ENCODE measurements around the gene SLC5A6.

SLC5A6 gene

GRCh38 chr2:27175330-27175729, 36.7 kb downstream of the SLC5A6 start:
- DNase-seq (ENCODE audit: low read depth, low spot score): no peak

DNA sequence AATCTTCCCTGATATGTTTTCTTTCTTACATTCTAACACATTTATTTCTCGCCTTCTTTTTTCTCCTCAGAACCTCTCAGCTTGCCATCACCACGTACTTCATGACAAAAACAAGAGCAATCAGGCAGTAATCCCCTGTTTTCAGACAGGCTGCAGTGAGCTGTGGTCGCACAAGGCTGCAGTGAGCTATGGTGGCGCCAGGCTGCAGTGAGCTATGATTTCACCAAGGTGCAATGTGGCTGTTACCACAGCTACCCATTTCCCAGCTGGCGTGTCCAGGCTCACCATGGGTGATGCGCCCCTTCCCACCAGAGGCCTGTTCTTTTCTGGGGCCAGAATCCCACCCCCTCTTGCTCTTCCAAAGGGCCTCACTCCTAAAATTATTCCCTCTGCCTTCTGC, 37.4 kb downstream of the SLC5A6 start:
- no peak for DNase-seq (ENCODE audit: low read depth, low spot score)

DNA sequence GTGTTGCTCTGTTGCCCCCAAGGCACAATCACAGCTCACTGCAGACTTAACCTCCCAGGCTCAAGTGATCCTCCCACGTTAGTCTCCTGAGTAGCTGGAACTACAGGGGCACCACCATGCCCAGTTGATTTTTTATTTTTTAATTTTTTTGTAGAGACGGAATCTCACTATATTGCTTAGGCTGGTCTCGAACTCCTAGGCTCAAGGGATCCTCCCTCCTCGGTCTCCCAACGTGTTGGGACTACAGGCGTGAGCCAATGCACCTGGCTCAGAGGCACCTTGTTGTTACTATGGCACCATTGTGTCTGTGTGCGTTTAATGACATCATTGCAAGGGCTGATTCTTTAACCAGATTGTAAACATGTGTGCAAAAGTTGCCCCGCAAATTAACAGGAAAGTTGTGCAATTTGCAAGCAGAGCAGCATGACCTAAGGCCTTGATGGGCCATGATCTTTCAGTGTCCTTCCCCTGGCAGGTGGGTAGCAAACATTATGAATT, 40.7 kb downstream of the SLC5A6 start:
- DNase-seq (ENCODE audit: low read depth, low spot score): no peak

- no peak for DNase-seq (ENCODE audit: low read depth, low spot score)
Measured at GRCh38 chr2:27170581-27171337, 41.3 kb downstream of the SLC5A6 start.

DNA sequence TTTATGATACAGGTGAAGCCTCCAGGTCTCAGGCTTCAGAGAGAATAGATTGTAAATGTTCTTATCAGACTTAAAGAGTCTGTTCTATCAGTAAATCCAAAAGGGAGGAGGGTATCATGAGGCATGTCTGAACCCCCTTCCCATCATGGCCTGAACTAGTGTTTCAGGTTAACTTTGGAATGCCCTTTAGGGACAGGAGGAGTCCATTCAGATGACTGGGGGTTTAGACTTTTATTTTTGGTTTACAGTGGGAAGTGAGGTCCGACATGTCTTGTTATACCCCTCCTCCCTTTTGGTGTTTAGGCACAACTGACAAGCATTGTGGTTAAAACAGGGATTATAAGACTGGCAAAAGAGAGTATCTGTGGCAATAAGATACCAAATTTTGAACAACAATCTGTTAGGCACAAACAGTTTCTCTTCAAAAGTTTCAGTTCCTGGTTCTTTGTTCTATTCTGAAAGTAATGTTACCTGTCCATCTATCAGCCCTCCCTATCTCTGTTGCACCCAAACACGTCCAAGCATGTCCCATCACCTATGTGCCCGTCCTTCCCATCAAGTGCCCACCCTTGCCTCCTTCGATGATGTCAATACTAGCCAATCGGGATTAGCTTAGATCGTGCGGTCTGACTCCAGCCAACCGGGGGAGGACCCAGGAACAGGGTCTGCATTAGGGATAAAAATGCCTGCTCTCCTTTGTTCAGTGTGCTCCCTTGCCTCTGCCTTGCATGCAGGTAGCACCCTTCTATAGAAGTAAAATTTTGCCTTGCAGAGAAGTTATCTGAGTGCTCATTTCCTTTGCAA, 46.9 kb downstream of the SLC5A6 start:
- no peak for DNase-seq (ENCODE audit: low read depth, low spot score)

DNA sequence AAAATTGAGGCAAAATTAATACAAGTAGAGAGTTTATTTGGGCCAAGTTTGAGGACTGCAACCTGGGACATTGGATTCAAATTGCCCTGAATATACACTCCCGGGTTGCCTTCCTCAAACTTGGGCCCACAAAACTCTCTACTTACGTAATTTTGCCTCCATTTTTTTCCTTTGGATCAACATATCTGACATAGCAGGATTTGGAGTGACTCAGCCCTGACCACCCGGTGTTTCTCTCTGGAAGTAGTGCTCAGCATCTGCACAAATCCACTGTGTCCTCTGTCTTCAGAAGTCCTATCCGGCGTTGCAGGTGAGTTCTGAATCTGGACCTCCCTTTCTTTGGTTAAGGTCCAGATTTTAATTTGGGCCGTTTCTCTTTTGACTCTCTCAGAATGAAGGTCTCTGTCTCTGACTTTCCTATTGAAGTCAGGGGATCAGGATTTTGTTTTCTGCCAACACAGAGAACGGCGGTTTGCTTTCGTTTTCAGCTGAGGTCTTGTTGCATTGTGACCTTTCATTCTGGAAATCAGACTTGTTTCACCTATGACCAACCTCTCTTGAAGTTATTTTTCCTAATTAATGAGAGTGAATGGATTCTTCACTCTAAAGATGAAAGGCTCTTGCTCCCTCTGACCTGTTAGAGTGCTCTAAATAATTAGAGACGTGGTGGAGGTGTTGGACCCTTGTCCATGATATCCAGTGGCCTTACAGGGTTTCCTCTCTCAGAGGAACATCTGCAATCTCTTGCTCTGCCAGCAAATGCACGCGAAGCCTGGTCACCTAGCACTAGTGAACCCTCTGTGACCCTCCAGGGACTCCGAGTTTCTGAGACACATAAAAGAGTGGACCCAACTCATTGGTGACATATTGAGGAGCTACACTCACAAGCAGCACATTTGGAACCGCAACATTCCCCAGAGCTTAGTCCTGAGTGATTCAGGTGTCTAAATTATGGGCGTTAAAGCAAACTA, 49.6 kb downstream of the SLC5A6 start:
- DNase-seq (ENCODE audit: low read depth, low spot score): no peak

GRCh38 chr2:27160191-27160590, 51.9 kb downstream of the SLC5A6 start:
- DNase-seq (ENCODE audit: low read depth, low spot score): no peak

DNA sequence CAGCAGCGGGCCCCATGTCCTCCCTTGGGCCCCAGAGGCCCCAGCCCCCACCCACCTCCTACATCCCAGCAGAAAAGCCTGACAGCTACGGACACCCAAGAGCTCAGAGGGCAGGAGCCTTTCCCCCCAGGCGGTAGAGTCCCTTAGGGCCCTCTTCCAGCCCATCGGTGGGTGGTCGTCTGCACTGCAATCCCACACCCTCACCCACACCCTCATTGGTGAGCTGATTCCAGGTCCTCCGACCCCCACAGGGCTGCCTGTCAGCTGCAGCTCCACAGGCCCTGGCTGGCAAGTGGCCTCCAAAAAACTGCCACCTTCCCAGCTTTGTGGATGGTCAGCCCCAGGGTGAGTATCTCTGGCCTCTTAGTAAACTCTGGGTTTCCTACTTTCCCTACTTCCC, 52.8 kb downstream of the SLC5A6 start:
- DNase-seq (ENCODE audit: low read depth, low spot score): no peak

- no peak for DNase-seq (ENCODE audit: low read depth, low spot score)
Measured at GRCh38 chr2:27158468-27158867, 53.6 kb downstream of the SLC5A6 start.

DNA sequence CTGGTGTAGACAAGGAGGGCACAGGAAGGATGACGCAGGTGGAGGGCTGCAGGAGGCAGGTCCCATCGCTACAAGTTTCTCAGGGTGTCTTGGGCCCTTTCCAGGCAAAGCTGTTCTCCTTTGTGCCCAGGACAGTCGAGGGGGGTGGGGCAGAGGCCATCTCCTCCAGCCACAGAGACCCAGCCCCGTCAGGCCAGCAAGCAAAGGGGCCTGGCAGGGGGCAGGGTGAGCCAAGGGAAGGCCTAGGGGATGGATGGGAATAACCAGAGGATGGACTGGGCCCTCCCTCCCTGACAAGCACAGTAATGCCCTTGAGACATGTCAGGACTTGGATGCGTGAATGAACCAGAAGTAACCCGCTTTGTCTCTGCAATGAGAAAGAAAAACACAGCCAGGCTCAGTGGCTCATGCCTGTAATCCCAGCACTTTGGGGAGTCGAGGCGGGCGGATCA, 57.0 kb downstream of the SLC5A6 start:
- no peak for DNase-seq (ENCODE audit: low read depth, low spot score)

- no peak for DNase-seq (ENCODE audit: low read depth, low spot score)
Measured at GRCh38 chr2:27154488-27154887, 57.6 kb downstream of the SLC5A6 start.

GRCh38 chr2:27152796-27153464, 59.1 kb downstream of the SLC5A6 start:
- no peak for DNase-seq (ENCODE audit: low read depth, low spot score)

- no peak for DNase-seq (ENCODE audit: low read depth, low spot score)
Measured at GRCh38 chr2:27152102-27152795, 59.8 kb downstream of the SLC5A6 start.

DNA sequence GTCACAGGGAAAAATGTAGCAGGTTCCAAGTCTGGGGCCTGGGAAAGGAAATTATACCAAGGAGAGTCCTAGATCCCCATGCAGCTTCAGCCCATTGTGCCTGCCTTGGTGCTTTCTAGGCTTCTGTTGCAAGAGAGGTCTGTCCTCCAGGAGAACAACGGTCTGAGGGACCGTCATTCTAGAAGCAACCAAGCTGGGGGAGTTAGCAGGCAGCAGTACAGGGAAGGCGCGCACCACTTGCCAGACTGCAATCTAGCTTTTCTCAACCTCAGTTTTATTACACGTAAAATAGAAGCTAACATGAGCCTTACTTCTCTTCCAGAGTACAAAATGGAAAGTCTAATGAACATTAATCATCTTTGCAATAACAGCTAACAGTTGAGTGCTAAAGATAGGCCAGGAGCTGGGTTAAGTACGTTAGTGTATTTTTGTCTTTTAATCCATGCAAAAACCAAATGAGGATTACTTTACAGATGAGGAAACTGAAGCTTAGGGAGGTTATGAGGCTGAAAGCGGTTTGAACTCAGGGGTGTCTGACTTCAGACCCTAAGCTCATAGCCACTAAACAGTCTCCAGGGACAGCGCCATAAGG, 61.3 kb downstream of the SLC5A6 start:
- no peak for DNase-seq (ENCODE audit: low read depth, low spot score)

All from brain pericyte (primary cell).